M059J (cell line): ENCODE data around the gene CPD. TPM values are rescaled to one million over a fixed set of nuclear protein-coding genes. Genes with fewer than 3 reads are reported as not detected.
A peak's percentile ranks its signal among the peaks of the same experiment; 100 is the strongest.
"Not testable (repeated sequence)": the region's sequence is repeated elsewhere in the genome, so short reads cannot be mapped to it uniquely, and the experiment has no call there.

Experiments
- DNase-seq: peaks from one replicate; pipeline ENCODE4 v3.0.0-alpha.2; 2012; ENCODE audit warnings: low read depth
- total RNA-seq: library from RNA; depleted of rRNA; stranded (reverse); fragments of >200 nt; shearing (Covaris generic); gene quantifications from 2 replicates; pipeline ENCODE4 v1.2.3, GENCODE V29; 2014

CPD gene
- total RNA-seq, 1 experiment from 2014 or later = 52.3 TPM

GRCh38 chr17:30382345-30382744, 3.6 kb downstream of the CPD start:
- DNase-seq = no peak

- no peak for DNase-seq
Observed at GRCh38 chr17:30388321-30389179, 9.8 kb downstream of the CPD start.

GRCh38 chr17:30389756-30390300, 11.1 kb downstream of the CPD start:
- DNase-seq = no peak

- DNase-seq = no peak
Observed at GRCh38 chr17:30391534-30391933, 12.8 kb downstream of the CPD start.

- DNase-seq = no peak
Observed at GRCh38 chr17:30393491-30393890, 14.8 kb downstream of the CPD start.

- DNase-seq = no peak
Observed at GRCh38 chr17:30393911-30394867, 15.5 kb downstream of the CPD start.

GRCh38 chr17:30395398-30396022, 16.8 kb downstream of the CPD start:
- no peak for DNase-seq

GRCh38 chr17:30396129-30396528, 17.4 kb downstream of the CPD start:
- DNase-seq = no peak

- DNase-seq = no peak
Observed at GRCh38 chr17:30396612-30397011, 17.9 kb downstream of the CPD start.

GRCh38 chr17:30398328-30399041, 19.8 kb downstream of the CPD start:
- DNase-seq = no peak

GRCh38 chr17:30401097-30401496, 22.4 kb downstream of the CPD start:
- no peak for DNase-seq

GRCh38 chr17:30405161-30405560, 26.4 kb downstream of the CPD start:
- DNase-seq = no peak

- not testable (repeated sequence) for DNase-seq
Observed at GRCh38 chr17:30410627-30411026, 31.9 kb downstream of the CPD start.

- DNase-seq = not testable (repeated sequence)
Observed at GRCh38 chr17:30412008-30412496, 33.3 kb downstream of the CPD start.

- peak; percentile 57 for DNase-seq
Observed at GRCh38 chr17:30413109-30413508, 34.4 kb downstream of the CPD start.

GRCh38 chr17:30414486-30414885, 35.8 kb downstream of the CPD start:
- DNase-seq = no peak

- DNase-seq = no peak
Observed at GRCh38 chr17:30415491-30415890, 36.8 kb downstream of the CPD start.

GRCh38 chr17:30418070-30418469, 39.3 kb downstream of the CPD start:
- DNase-seq = not testable (repeated sequence)

- DNase-seq = no peak
Observed at GRCh38 chr17:30421592-30421991, 42.9 kb downstream of the CPD start.

GRCh38 chr17:30422171-30422570, 43.4 kb downstream of the CPD start:
- no peak for DNase-seq

GRCh38 chr17:30424471-30424870, 45.7 kb downstream of the CPD start:
- no peak for DNase-seq
